HG02981 (cell line): ENCODE data around the gene TGFBI.

Source experiments
- ATAC-seq: cut with Tn5 transposase; IDR thresholded peaks from one replicate; pipeline ENCODE4 v1.9.1; 2021; ENCODE audit warnings: mild to moderate bottlenecking, moderate library complexity; ENCODE audit not compliant: unreplicated experiment

Gene TGFBI

DNA sequence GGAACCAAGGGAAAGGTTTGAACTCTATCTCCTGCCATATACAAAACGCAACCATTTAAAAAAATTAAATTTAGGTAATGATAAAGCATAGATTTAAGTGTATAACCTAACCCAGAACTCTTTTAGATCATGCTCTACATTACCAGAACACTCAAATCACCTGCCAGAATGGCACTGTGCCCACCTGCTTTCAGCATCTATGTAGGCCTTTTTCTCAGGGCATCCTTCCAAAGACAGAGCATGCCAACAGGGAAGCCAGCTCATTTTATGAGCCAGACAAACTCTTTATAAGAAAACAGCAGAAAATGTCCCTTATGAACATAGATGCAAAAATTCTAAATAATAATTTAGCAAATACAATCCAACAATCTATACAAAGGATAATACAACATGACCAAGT lies 55.9 kb downstream of the TGFBI start:
- ATAC-seq, result no peak

DNA sequence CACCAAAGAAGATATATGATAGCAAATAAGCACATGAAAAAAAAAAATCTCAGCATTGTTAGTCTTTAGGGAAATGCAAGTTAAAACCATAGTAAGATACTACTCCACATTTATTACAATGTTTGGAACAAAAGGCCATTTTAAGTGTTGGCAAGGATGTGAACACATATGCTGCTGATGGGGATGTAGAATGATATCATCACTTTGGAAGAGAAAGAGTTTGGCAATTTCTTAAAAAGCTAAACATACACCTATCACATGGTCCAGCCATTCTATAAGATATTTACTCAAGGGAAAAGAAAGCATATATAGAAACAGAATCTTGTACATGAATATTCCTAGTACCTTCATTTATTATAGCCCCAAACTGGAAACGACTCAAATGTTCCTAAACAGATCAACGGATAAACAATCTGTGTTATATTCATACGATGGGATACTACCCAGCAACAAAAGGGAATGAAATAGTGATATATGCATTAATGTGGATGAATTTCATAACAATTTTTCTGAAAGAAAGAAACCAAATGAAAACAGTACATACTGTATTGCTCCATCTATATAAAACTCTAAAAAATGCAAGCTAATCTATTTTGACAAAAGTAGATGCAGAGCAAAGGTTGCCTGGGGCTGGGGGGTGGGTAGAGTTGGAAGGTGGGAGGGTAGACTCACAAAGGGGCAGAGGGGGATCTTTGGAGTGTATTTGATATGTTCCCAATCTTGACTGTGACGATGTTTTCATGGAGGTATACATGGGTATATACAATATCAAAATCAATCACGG lies 58.2 kb downstream of the TGFBI start:
- ATAC-seq, result no peak

DNA sequence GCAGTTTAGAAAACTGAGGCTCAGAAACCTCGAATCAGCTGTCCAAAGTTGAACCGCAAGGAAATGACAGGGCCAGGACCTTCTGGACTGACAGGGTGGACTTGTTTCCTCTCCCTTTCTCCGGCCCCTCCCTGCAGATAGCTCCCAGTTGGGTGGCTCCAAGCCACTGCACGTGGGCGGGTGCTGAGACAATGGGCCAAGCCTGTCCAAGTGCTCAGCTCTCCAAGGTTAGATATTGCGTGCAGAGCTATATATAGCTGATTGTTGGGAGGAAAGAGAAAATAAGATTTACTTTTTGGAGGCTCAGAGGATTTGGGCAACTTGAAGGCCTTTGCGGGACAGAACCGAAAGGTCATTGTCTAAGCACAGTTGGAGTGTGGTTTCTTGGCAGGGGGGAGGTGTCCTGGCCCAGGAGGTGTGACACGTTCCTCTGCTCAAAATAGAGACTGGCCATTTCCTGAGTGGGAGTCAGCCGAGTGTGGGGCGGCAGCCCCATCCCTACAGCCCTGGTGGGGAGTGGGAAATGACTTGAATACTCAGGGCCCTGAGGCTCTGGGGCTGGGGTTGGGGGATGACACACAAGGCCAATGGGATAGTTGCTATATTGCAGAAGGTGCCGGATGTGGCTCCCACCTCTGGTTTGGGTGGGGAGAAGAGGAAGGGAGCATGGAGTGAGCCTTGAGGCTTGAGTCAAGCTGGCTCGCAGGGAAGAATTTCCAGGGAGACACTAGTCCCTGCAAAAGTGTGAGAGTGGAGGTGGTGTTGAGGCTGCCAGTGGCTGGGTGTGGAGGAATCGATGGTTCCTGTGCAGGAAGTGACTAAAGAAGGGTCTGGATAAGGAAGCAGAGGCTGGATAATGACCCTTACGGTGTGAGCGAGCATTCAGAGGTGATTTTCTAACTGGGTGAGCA lies 59.4 kb downstream of the TGFBI start:
- ATAC-seq, result no peak

DNA sequence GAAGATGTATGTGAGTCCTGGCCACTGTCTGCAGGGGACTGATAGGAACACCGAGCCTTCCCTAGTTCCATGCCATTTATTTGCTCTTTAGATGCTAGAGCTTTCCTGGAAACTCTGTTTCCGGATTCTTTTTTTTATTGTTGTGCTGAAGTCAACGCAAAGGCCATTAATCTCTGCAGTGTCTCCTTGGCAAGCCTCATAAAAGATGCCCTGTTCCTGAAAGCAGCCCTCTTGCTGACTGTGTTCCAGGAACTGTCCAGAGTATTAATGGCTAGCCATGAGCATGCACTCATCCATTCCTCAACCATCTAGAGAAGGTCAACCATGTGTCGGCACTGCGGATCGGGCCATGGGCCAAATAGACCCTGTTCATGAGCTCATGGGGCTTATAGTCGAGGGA lies 61.0 kb downstream of the TGFBI start:
- no peak for ATAC-seq

DNA sequence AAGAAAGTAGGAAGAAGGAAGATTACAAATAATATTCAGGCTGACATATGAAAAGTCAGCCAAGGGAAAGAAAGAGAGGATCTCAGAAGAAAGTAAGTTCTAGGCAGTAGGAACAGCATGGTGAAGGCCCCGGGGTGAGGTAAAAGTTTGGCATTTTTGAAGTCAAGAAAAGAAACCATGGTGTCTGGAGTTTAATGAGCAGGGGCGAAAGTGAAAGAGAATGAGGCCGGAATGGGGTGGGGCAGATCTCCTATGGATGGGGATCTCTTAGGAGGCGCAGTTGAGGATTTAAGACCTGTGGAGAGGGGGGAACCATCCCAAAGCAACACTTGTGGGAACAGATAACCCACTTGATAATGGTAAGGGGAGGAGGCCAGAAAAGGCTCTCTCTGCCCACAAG lies 61.5 kb downstream of the TGFBI start:
- ATAC-seq, result no peak

DNA sequence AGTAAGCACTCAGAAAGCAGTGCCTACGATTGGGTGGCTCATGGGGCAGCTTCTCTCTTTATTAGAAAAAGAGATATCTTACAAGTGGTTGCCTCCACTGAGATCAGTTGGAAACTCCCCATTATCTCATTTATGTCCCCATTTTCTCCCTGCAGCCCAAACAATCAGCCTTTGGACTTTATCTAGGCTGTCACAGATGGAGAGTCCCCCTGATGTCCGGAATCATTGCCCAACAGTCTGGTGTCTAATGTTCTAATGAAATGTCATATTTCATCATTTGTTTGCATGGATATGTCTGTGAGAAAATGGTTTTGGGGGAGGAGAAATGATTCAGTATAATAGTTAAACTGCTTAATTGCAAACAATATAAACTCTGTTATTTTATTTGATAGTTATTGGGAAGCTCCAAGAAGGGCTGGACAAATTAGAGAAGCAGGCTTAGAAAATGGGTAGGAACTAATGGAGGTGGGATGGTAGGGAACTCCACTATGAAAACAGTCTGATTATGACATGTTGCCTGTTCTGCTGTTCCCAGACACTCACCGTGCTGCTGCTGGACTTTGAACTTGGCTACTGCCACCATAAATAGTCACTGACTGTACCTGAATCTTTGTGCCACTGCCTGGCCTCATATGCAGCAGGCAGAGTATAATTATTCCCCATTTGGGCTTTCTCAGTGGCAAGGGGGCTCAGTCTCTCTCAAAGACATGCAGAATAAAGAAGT lies 65.6 kb downstream of the TGFBI start:
- ATAC-seq, result no peak

DNA sequence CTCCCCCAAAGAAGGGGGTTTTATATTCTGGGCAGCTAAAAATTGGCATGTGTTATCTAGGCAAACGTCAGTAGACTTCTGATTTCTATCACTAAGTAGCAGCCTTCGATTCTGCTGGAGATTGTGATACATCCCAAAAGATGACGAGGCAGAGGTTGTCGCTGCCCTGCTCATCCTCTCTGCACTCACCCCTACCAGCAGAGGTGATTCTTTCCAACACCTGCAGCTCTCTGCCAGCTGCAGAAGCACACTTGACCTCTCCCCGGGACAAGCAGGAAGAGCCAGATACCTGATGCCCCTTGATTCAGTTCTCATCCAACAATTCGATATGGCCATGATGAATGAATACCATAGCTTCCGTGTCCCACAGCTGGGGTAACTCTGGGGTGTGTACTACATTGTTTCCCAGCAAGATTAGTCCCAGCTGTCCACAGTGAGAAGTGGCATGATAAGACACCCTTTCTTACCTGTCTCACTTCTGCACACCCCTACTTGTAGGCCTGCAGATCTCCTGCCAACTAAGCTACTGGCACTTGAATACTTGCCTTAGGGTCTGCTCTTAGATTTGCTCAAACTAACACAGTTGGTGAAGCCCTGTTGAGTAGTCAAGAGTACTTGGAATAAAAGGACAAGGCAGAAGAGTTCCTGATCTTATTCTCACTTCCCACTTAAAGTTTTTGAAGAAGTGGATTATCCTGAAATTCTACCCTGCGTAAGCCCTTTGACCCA lies 66.3 kb downstream of the TGFBI start:
- ATAC-seq, result no peak

DNA sequence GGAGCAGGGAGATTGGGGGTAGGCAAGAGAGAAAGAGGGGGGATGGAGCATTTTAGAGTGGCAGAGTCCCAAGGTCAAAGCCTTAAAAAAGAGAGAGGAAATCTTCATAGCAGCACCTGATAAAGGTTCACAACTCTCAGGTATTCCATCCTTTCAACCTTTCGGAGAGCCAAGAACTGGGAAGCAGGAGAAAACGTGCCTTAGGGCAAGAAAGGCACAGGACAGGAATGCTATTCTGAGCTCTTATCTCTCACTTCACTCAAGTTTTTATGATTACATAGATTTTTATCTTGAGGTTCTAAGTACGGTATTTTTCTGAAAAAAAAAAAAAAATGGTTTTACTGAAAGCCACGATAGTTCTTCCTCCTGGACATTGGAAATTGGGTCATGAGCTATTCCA lies 69.4 kb downstream of the TGFBI start:
- ATAC-seq, result no peak

DNA sequence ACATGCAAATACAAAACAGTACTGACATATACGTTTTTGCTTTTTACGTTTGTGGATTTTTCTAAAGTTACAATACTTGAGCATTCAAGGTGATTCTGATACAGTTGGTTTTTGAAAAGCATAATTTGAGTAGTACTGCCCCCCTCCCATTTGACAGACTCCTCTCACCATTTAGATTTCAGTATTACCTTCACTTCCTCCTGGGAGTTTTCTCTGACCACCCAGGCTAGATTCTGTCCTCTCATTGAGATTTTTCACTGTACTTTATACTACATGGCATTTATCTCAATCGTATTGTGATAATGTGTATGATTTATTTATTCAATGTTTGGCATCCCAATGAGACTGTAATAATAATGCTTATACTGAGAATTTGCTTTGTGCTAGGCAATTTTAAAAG lies 71.1 kb downstream of the TGFBI start:
- ATAC-seq, result no peak

DNA sequence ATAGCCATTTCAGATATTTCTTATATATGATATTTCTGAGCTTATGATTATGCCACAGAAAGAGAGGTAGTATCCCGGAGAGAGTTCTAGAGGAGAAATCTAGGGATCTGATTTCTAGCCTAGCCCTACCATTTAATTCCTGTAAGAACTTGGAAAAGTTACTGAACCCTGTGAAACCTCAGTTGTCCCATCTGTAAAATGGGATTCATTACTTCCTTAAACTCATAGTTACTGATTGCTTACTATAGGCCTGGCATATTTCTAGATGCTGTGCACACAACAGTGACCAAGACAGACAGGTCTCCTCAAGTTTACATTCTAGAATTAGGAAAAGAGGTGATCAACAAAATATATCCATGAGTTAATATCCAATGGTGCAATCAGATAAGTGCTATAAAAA lies 73.1 kb downstream of the TGFBI start:
- ATAC-seq, result no peak

DNA sequence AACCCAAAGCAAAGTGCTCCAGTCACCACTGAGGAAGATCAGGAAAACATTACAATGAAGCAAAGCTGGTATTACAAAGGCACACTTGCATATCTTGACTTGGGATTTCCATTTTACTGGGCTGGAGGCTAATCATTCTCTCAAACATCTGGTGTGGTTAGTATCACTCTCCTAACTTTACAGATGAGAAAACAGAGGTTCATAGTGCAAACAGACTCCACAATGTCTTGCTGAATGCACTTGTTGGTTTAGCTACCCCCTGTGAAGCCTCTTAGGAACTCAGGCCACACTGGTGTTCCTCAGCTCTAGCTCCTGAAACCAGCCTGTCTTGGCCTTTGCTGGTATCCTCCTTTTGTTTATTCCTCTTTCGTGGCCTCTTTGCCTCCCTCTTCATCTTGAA lies 74.3 kb downstream of the TGFBI start:
- peak; percentile 69 for ATAC-seq

DNA sequence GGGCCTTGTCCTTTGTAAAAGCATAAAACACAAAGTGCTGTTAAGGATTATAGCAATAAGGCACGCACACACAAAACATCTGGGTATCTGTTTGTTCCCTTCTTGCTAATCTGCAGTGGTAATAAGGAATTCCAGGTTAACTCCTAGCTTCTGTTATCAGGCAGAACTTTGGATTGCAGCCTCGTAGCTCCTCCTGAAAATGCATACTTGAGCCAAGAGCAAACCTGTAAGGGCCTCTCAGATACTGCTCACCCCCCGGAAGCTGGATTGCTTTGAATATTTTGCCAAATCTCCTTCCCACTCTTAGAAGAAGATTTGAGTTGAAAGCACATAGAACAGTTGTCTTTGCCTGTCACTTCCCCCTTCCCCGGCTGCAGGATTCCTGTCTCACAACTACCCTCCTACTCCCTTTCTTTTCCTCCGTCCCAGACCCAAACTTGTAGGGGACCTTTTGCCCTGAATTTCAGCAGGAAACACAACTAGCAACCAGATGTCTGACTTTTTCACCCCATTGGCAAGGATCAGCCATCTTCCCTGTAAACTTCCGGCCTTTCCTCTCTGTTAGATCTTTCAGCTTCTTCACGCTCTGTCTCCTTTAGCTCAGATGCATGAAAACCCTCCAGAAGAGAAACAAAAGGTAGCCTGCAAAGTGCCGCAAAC lies 75.6 kb downstream of the TGFBI start:
- no peak for ATAC-seq

DNA sequence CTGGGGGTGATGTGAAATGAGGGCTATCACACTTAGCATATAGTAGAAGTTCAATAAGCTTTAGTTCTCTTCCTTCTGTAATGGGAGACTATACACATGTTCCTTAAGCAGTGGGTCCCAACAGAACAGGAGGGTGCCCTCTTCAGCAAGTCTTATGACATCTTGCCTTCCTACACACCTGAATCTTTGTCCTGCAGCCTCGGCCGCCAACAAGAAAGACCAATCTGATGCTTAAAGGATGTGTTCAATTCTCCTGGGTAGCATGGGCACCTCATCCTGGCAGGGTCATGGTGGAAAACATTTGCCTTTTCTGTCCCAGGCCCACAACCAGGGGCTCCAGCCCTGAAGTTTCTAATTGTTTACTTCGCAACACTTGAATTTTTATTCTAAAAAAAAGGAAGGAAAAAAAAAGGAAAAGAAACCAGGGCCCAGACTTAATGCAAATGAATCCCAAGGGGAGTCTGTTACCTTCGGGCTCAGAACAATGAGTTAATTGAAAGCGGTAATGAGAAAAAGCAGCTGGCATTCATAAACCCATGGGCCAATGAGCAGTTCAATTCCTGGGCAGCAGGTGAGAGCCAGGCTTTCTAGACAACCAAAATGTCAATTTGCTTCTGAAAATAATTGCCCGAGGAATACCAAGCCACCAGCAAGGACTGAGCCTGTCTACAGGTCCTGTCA lies 77.7 kb downstream of the TGFBI start:
- no peak for ATAC-seq

DNA sequence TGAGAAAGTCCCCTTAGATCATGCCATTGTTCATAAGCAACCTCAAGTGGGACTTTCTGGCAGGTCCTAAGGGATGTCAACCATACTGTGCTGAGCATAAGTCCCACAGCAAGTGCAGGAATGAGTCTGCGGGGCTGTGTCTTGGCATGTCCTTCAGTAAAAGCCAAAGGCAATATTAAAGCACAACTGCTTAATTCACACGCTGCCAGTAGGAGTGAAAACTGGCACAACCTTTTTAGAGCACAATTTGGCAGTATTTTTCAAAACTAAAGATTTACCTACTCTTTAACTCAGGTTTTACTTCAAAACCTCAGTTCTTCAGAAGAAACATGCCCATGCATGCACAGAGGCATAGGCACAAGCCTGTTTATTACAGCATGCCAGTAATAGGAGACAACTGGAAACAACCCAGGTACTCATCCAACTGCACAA lies 79.4 kb downstream of the TGFBI start:
- ATAC-seq, result peak; percentile 52

DNA sequence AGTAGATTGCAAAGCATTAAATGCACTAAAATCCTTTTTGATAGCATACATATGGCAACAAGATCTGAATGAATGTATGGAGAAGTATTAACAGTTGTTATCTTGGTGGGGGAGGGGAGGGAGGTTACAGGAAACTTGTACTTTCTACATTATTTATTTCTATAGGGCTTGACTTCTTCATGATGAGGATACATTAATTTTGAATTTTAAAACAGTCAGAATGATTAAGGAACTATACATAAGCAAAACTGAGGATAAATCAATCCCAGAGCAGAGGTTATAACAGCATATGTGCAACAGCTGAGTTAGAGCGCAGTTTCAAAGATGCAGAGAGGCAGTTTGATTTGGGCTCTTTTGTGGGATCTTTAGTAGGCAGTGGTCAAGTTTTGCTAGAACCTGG lies 80.0 kb downstream of the TGFBI start:
- ATAC-seq, result no peak

DNA sequence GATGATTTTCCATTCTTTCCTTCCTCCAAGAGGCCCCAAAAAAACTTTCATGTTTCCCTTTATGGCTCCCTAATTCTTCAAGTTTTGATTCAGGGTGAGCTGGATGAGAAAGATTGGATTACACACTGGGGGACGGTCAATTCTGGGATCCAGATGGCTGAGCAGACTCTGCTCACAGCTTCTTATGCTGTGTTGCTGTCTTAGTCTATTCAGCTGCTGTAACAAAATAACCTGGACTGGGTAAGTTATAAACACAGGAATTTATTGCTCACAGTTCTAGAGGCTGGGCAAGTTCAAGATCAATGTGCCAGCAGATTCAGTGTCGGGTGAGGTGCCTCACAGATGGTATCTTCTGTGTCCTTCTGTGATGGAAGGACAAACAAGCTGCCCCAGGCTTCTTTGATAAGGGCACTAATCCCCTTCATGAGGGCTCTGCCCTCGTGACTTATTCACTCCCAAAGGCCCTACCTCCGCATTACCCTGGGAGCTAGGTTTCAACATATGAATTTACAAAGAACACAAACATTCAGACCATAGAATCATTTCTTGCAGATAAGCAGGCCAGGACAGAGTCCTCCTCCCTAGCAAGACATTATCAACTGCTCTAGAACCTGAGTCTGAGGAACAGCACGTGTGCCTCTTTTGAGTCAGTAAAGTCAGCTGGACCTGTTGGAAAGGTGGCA lies 80.8 kb downstream of the TGFBI start:
- no peak for ATAC-seq
